H9 (cell line): ENCODE results near the gene DMD. TPM values are rescaled to one million over a fixed set of nuclear protein-coding genes. Genes with fewer than 3 reads are reported as not detected.

Source experiments
- DNase-seq: peaks from one replicate; pipeline ENCODE4 v3.0.0-alpha.2; 2017
- H2AFZ ChIP-seq: one replicate; pipeline ENCODE4 v1.6.1; 2013; ENCODE audit warnings: mild to moderate bottlenecking, low read length, control low read depth, moderate library complexity
- H2AK5ac ChIP-seq: 2 replicates; pipeline ENCODE4 v1.6.1; 2013; ENCODE audit warnings: low read length, control low read depth, mixed read lengths; ENCODE audit not compliant: insufficient read length
- H2BK120ac ChIP-seq: one replicate; pipeline ENCODE4 v1.6.1; 2013; ENCODE audit warnings: low read depth, mild to moderate bottlenecking, low read length, control low read depth, inconsistent platforms; ENCODE audit not compliant: poor library complexity, severe bottlenecking
- H2BK12ac ChIP-seq: 2 replicates; pipeline ENCODE4 v1.6.1; 2013; ENCODE audit warnings: low read length, control low read depth, mixed read lengths, low read depth; ENCODE audit not compliant: insufficient read length
- H2BK15ac ChIP-seq: 2 replicates; pipeline ENCODE4 v1.6.1; 2013; ENCODE audit warnings: low read depth, low read length, control low read depth
- H2BK20ac ChIP-seq: one replicate; pipeline ENCODE4 v1.6.1; 2013; ENCODE audit warnings: low read depth, mild to moderate bottlenecking, low read length, control low read depth, inconsistent platforms; ENCODE audit not compliant: poor library complexity, severe bottlenecking
- H2BK5ac ChIP-seq: 2 replicates; pipeline ENCODE4 v1.6.1; 2013; ENCODE audit warnings: low read length, control low read depth, mixed read lengths; ENCODE audit not compliant: insufficient read length
- H3K14ac ChIP-seq: 2 replicates; pipeline ENCODE4 v1.6.1; 2013; ENCODE audit warnings: low read length, control low read depth; ENCODE audit not compliant: insufficient read depth
- H3K18ac ChIP-seq: 2 replicates; pipeline ENCODE4 v1.6.1; 2013; ENCODE audit warnings: low read depth, mild to moderate bottlenecking, mixed read lengths, low read length, control low read depth; ENCODE audit not compliant: insufficient read length
- H3K23ac ChIP-seq: 2 replicates; pipeline ENCODE4 v1.6.1; 2013; ENCODE audit warnings: low read length, control low read depth, mixed read lengths, low read depth; ENCODE audit not compliant: insufficient read length
- H3K23me2 ChIP-seq: 2 replicates; pipeline ENCODE4 v1.6.1; 2013; ENCODE audit warnings: low read depth, mild to moderate bottlenecking, mixed read lengths, low read length, control low read depth; ENCODE audit not compliant: insufficient read length, poor library complexity, severe bottlenecking
- H3K27ac ChIP-seq: 2 replicates; pipeline ENCODE4 v1.5.1; 2013; ENCODE audit warnings: low read length, control low read depth, mixed read lengths, low read depth; ENCODE audit not compliant: insufficient read length
- H3K27me3 ChIP-seq: 2 replicates; pipeline ENCODE4 v1.6.1; 2013; ENCODE audit warnings: low read length, control low read depth, inconsistent platforms; ENCODE audit not compliant: insufficient read depth
- H3K4ac ChIP-seq: 2 replicates; pipeline ENCODE4 v1.6.1; 2013; ENCODE audit warnings: low read depth, mild to moderate bottlenecking, control low read depth, inconsistent platforms, low read length, moderate library complexity
- H3K4me1 ChIP-seq: 2 replicates; pipeline ENCODE4 v1.6.1; 2013; ENCODE audit warnings: low read length, control low read depth, inconsistent platforms; ENCODE audit not compliant: insufficient read depth
- H3K4me2 ChIP-seq: 2 replicates; pipeline ENCODE4 v1.6.1; 2013; ENCODE audit warnings: low read length, control low read depth, mixed read lengths; ENCODE audit not compliant: insufficient read length, insufficient read depth
- H3K56ac ChIP-seq: 2 replicates; pipeline ENCODE4 v1.6.1; 2013; ENCODE audit warnings: low read depth, mild to moderate bottlenecking, mixed read lengths, low read length, control low read depth; ENCODE audit not compliant: insufficient read length
- H3K79me1 ChIP-seq: 2 replicates; pipeline ENCODE4 v1.6.1; 2013; ENCODE audit warnings: low read depth, mild to moderate bottlenecking, moderate library complexity, low read length, control low read depth, inconsistent platforms; ENCODE audit not compliant: insufficient read depth, poor library complexity, severe bottlenecking
- H3K79me2 ChIP-seq: 2 replicates; pipeline ENCODE4 v1.6.1; 2013; ENCODE audit warnings: low read length, control low read depth, inconsistent platforms; ENCODE audit not compliant: insufficient read depth
- H3K9ac ChIP-seq: 2 replicates; pipeline ENCODE4 v1.6.1; 2013; ENCODE audit warnings: low read length, control low read depth, mixed read lengths; ENCODE audit not compliant: insufficient read length; ENCODE audit errors: extremely low read depth
- H3K9me3 ChIP-seq: one replicate; pipeline ENCODE4 v1.6.1; 2013; ENCODE audit warnings: low read depth, low read length, inconsistent platforms; ENCODE audit not compliant: control insufficient read depth
- H3T11ph ChIP-seq: one replicate; pipeline ENCODE4 v1.6.1; 2013; ENCODE audit warnings: mild to moderate bottlenecking, low read length, control low read depth, inconsistent platforms
- H4K20me1 ChIP-seq: one replicate; pipeline ENCODE4 v1.6.1; 2013; ENCODE audit not compliant: control insufficient read depth, insufficient read length, insufficient read depth
- H4K5ac ChIP-seq: 2 replicates; pipeline ENCODE4 v1.6.1; 2013; ENCODE audit warnings: low read depth, mild to moderate bottlenecking, mixed read lengths, low read length, control low read depth; ENCODE audit not compliant: insufficient read length
- H4K8ac ChIP-seq: replicated peaks from 2 replicates; pipeline ENCODE4 v1.6.1; 2013; ENCODE audit warnings: low read length, control low read depth, mixed read lengths, low read depth; ENCODE audit not compliant: insufficient read length
- H4K91ac ChIP-seq: 2 replicates; pipeline ENCODE4 v1.6.1; 2013; ENCODE audit warnings: low read depth, mild to moderate bottlenecking, moderate library complexity, mixed read lengths, low read length, control low read depth; ENCODE audit not compliant: insufficient read length
- H3K27ac Mint-ChIP-seq, 3 experiments: 2 replicates in 2 of 3; 3 replicates in 1 of 3; pipeline ENCODE4 v1.8.0; 2020 to 2021; ENCODE audit warnings: mixed read lengths in 3 of 3, mild to moderate bottlenecking in 1 of 3, moderate library complexity in 1 of 3
- H3K27me3 Mint-ChIP-seq: 2 replicates; pipeline ENCODE4 v1.8.0; 2021; ENCODE audit warnings: low read depth, mild to moderate bottlenecking, moderate library complexity, mixed read lengths
- H3K36me3 Mint-ChIP-seq, 3 experiments: 2 replicates in 2 of 3; 3 replicates in 1 of 3; pipeline ENCODE4 v1.8.0; 2020 to 2021; ENCODE audit warnings: low read depth in 3 of 3, mixed read lengths in 3 of 3; ENCODE audit not compliant: insufficient read depth in 1 of 3
- H3K4me1 Mint-ChIP-seq, 2 experiments: 2 replicates each; pipeline ENCODE4 v1.8.0; 2020; ENCODE audit warnings: mixed read lengths in 2 of 2
- H3K4me3 Mint-ChIP-seq, 2 experiments: 2 replicates in 1 of 2; 3 replicates in 1 of 2; pipeline ENCODE4 v1.8.0; 2020 to 2021; ENCODE audit warnings: mild to moderate bottlenecking in 2 of 2, mixed read lengths in 2 of 2, moderate library complexity in 1 of 2
- H3K9me3 Mint-ChIP-seq, 2 experiments: 2 replicates in 1 of 2; 3 replicates in 1 of 2; pipeline ENCODE4 v1.8.0; 2020; ENCODE audit warnings: mild to moderate bottlenecking in 2 of 2, mixed read lengths in 2 of 2, moderate library complexity in 1 of 2
- WGBS: extraction: QIAGEN DNeasy Blood & Tissue Kit; methylation state at CpG from one replicate; pipeline ENCODE4 v1.1.7; 2013; ENCODE audit warnings: missing lambda C conversion rate, low lambda C conversion rate, mixed read lengths; ENCODE audit not compliant: insufficient read length; ENCODE audit errors: extremely low coverage; 5-methylcytosine and 5-hydroxymethylcytosine counted together
- total RNA-seq: library from RNA; stranded (reverse); gene quantifications from 2 replicates; pipeline ENCODE4 v1.2.1, GENCODE V29; 2021
- TF ChIP-seq, protein P1 (sequence below): fragments of 200-600 bp; sonication (generic); conservative IDR thresholded peaks from 3 replicates; pipeline ENCODE4 v1.8.0; 2021; ENCODE audit warnings: antibody characterized with exemption, mild to moderate bottlenecking

Gene DMD
- total RNA-seq, 1 experiment from 2014 or later = 3.8 TPM

DNA sequence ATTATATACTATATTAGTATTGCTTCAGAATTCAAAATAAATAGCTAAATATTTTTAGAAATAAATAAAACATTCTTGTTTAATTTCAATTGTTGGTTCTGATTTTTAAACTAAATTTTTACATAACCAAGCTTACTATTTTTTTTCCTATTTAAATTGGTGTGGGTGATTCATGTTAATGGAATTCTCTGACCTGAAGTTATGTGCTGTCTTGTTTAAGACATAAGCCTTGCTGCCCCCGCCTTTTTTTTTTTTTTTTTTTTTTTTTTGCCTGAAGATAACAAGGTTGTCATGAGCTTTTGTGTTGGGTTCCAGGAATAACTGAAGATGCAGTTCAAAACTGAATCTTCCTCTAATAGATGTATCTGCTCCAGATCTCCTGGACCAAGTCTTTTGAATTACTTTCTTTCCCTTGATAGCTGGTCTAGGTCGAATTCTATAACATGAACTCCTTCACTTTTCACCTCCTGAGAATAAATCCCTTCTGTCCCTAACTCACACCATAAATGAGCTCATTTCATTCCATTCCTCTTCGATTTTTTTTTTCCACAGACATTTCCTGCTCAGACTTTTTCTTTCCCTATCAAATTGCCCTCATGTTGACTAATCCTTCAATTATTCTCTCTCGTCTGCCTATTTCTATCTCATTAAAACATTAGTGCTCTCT lies 1878.1 kb downstream of the DMD start:
- Mint-ChIP-seq H3K27me3 (no peaks in the 10 kb centered on the region), H3K4me3 (no peak overlapping the region), H3K27ac (no peak overlapping the region), H3K36me3 (no peaks in the 10 kb centered on the region; a peak in 1 of 7 replicates), H3K4me1 (no peaks in the 10 kb centered on the region; a peak in 1 of 4 replicates), H3K9me3 (peaks cover 61 to 78% of the 10 kb centered on the region in 2 experiments)
- Histone ChIP-seq H3K4ac (no peak overlapping the region), H4K8ac (no peak overlapping the region), H3K4me1 (no peaks in the 10 kb centered on the region), H2BK5ac (no peak overlapping the region), H3K79me1 (no peaks in the 10 kb centered on the region), H3K23me2 (no peaks in the 10 kb centered on the region), H4K91ac (no peak overlapping the region), H3K18ac (no peak overlapping the region), H3K23ac (no peak overlapping the region), H2BK20ac (no peak overlapping the region), H3K27me3 (no peaks in the 10 kb centered on the region), H3K56ac (no peak overlapping the region), H3K79me2 (no peaks in the 10 kb centered on the region), H2AFZ (no peak overlapping the region), H3K14ac (no peak overlapping the region), H4K5ac (no peak overlapping the region), H2BK12ac (no peak overlapping the region), H3K4me2 (no peak overlapping the region), H4K20me1 (no peaks in the 10 kb centered on the region), H3T11ph (no peak overlapping the region), H3K9ac (no peak overlapping the region), H2AK5ac (no peak overlapping the region), H3K27ac (no peak overlapping the region), H3K9me3 (no peaks in the 10 kb centered on the region), H2BK15ac (no peak overlapping the region), H2BK120ac (no peak overlapping the region)
- TF ChIP-seq, protein P1, sequence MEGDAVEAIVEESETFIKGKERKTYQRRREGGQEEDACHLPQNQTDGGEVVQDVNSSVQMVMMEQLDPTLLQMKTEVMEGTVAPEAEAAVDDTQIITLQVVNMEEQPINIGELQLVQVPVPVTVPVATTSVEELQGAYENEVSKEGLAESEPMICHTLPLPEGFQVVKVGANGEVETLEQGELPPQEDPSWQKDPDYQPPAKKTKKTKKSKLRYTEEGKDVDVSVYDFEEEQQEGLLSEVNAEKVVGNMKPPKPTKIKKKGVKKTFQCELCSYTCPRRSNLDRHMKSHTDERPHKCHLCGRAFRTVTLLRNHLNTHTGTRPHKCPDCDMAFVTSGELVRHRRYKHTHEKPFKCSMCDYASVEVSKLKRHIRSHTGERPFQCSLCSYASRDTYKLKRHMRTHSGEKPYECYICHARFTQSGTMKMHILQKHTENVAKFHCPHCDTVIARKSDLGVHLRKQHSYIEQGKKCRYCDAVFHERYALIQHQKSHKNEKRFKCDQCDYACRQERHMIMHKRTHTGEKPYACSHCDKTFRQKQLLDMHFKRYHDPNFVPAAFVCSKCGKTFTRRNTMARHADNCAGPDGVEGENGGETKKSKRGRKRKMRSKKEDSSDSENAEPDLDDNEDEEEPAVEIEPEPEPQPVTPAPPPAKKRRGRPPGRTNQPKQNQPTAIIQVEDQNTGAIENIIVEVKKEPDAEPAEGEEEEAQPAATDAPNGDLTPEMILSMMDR = no peak
- 100% methylated on average over 2 of the region's 4 CpGs for WGBS
- DNase-seq = no peak
